ENCODE data around the gene CKAP5.

- TF ChIP-seq, protein P1, sequence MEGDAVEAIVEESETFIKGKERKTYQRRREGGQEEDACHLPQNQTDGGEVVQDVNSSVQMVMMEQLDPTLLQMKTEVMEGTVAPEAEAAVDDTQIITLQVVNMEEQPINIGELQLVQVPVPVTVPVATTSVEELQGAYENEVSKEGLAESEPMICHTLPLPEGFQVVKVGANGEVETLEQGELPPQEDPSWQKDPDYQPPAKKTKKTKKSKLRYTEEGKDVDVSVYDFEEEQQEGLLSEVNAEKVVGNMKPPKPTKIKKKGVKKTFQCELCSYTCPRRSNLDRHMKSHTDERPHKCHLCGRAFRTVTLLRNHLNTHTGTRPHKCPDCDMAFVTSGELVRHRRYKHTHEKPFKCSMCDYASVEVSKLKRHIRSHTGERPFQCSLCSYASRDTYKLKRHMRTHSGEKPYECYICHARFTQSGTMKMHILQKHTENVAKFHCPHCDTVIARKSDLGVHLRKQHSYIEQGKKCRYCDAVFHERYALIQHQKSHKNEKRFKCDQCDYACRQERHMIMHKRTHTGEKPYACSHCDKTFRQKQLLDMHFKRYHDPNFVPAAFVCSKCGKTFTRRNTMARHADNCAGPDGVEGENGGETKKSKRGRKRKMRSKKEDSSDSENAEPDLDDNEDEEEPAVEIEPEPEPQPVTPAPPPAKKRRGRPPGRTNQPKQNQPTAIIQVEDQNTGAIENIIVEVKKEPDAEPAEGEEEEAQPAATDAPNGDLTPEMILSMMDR (IDR thresholded peaks at IDR 0.05), result no peak
- TF ChIP-seq EP300 (IDR thresholded peaks at IDR 0.05), result no peak
- no peak for TF ChIP-seq POLR2A (IDR thresholded peaks at IDR 0.05)
- no peak for TF ChIP-seq POLR2AphosphoS5 (IDR thresholded peaks at IDR 0.05)
These were observed 49.7 kb upstream of the CKAP5 start for GRCh38 chr11:46895821-46896220.

Measured in suprapubic skin (tissue), 4 donors.